Nephron (organoid): ENCODE measurements around the gene ZNHIT2.

ENCODE experiments used
- H3K27ac Mint-ChIP-seq, 3 experiments: 2 replicates each; pipeline ENCODE4 v1.8.0; 2020; ENCODE audit warnings: mixed read lengths in 3 of 3, mild to moderate bottlenecking in 2 of 3, moderate library complexity in 1 of 3
- H3K27me3 Mint-ChIP-seq: 2 replicates; pipeline ENCODE4 v1.8.0; 2021; ENCODE audit warnings: low read depth, mild to moderate bottlenecking, moderate library complexity, mixed read lengths
- H3K36me3 Mint-ChIP-seq: 2 replicates; pipeline ENCODE4 v1.8.0; 2020; ENCODE audit warnings: low read depth, mixed read lengths
- H3K4me1 Mint-ChIP-seq: 2 replicates; pipeline ENCODE4 v1.8.0; 2020; ENCODE audit warnings: mixed read lengths
- H3K4me3 Mint-ChIP-seq, 3 experiments: 2 replicates each; pipeline ENCODE4 v1.8.0; 2020; ENCODE audit warnings: mild to moderate bottlenecking in 3 of 3, mixed read lengths in 3 of 3, moderate library complexity in 2 of 3
- H3K9me3 Mint-ChIP-seq: 2 replicates; pipeline ENCODE4 v1.8.0; 2020; ENCODE audit warnings: mixed read lengths
- CTCF ChIP-seq, 3 experiments: fragments of 200-600 bp; sonication (generic); IDR thresholded peaks; one replicate each; pipeline ENCODE4 v1.5.0; 2021; ENCODE audit warnings: antibody characterized with exemption in 3 of 3; ENCODE audit not compliant: unreplicated experiment in 3 of 3

The ZNHIT2 gene

GRCh38 chr11:65135633-65136145 is 18.2 kb upstream of the ZNHIT2 start:
- no peak for TF ChIP-seq CTCF (IDR thresholded peaks at IDR 0.05; ENCODE audit: unreplicated experiment in 3 of 3)
- Mint-ChIP-seq H3K27ac (peak overlapping the region; percentile 100), H3K27me3 (peaks cover 10% of the 10 kb centered on the region), H3K4me1 (peaks cover 30% of the 10 kb centered on the region), H3K9me3 (no peaks in the 10 kb centered on the region), H3K36me3 (peaks cover 9% of the 10 kb centered on the region), H3K4me3 (peak overlapping the region; percentile 99 to 100 (median 100))

GRCh38 chr11:65134952-65135632 is 17.6 kb upstream of the ZNHIT2 start:
- no peaks in the 10 kb centered on the region for H3K9me3 Mint-ChIP-seq
- TF ChIP-seq CTCF (IDR thresholded peaks at IDR 0.05; ENCODE audit: unreplicated experiment in 3 of 3) = no peak
- H3K4me3 Mint-ChIP-seq = peak overlapping the region; percentile 99 to 100 (median 100)
- H3K27ac Mint-ChIP-seq = peak overlapping the region; percentile 100
- peaks cover 30% of the 10 kb centered on the region for H3K4me1 Mint-ChIP-seq
- peaks cover 9% of the 10 kb centered on the region for H3K36me3 Mint-ChIP-seq
- H3K27me3 Mint-ChIP-seq = peaks cover 9% of the 10 kb centered on the region

- Mint-ChIP-seq H3K36me3 (peaks cover 9% of the 10 kb centered on the region), H3K27ac (peak within 1 kb of the TSS; percentile 100), H3K27me3 (peaks cover 5% of the 10 kb centered on the region), H3K4me1 (peaks cover 30% of the 10 kb centered on the region), H3K4me3 (peak within 1 kb of the TSS; percentile 99 to 100 (median 100)), H3K9me3 (no peaks in the 10 kb centered on the region)
- no peak for TF ChIP-seq CTCF (IDR thresholded peaks at IDR 0.05; ENCODE audit: unreplicated experiment in 3 of 3)
Observed at GRCh38 chr11:65134240-65134951, 16.9 kb upstream of the ZNHIT2 start, which contains the start of gene SYVN1. TSS of gene SYVN1 (minus strand) at chr11:65134519. CDS start at chr11:65133601, 918 bp downstream.

GRCh38 chr11:65133724-65134123 is 16.2 kb upstream of the ZNHIT2 start:
- TF ChIP-seq CTCF (IDR thresholded peaks at IDR 0.05; ENCODE audit: unreplicated experiment in 3 of 3) = no peak
- H3K4me3 Mint-ChIP-seq = peak overlapping the region; percentile 99 to 100 (median 100)
- peaks cover 5% of the 10 kb centered on the region for H3K27me3 Mint-ChIP-seq
- peaks cover 30% of the 10 kb centered on the region for H3K4me1 Mint-ChIP-seq
- H3K9me3 Mint-ChIP-seq = no peaks in the 10 kb centered on the region
- peak overlapping the region; percentile 100 for H3K27ac Mint-ChIP-seq
- peaks cover 9% of the 10 kb centered on the region for H3K36me3 Mint-ChIP-seq

GRCh38 chr11:65132988-65133700 is 15.6 kb upstream of the ZNHIT2 start:
- Mint-ChIP-seq H3K27me3 (peaks cover 5% of the 10 kb centered on the region), H3K4me3 (peak overlapping the region; percentile 99 to 100 (median 100)), H3K36me3 (peaks cover 9% of the 10 kb centered on the region), H3K9me3 (no peaks in the 10 kb centered on the region), H3K4me1 (peaks cover 30% of the 10 kb centered on the region), H3K27ac (peak overlapping the region; percentile 100)
- TF ChIP-seq CTCF (IDR thresholded peaks at IDR 0.05; ENCODE audit: unreplicated experiment in 3 of 3) = no peak
